ENCODE data around the gene TTLL6. TPM values are rescaled to one million over a fixed set of nuclear protein-coding genes. Genes with fewer than 3 reads are reported as not detected.

TTLL6 gene
- total and polyA plus RNA-seq, 2 of the 8 experiments (the other 6 are each of a cell fraction or from before 2014, with no cell fraction given), result 2.6 to 4.3 TPM

- Histone ChIP-seq H4K5ac (ENCODE audit: insufficient read length, low read depth, low read length) (no peak overlapping the region), H2BK5ac (ENCODE audit: low read depth, low read length) (no peak overlapping the region), H4K91ac (replicated peaks; ENCODE audit: insufficient read length, low read length) (no peak overlapping the region), H2BK20ac (ENCODE audit: low read length) (no peak overlapping the region), H3K4ac (replicated peaks; ENCODE audit: insufficient read length, low read depth, low read length) (no peak overlapping the region), H2BK15ac (ENCODE audit: low read length) (no peak overlapping the region), H3K9ac (replicated peaks in 1 of 4; ENCODE audit: extremely low read depth in 1 of 4, low read depth in 3 of 4, low read length in 3 of 4) (no peak overlapping the region), H3K27ac (ENCODE audit: low read depth, low read length) (no peak overlapping the region), H4K20me1 (replicated peaks in 1 of 2; ENCODE audit: control insufficient read depth in 1 of 2, insufficient read depth in 2 of 2, low read length in 2 of 2) (peaks cover 16 to 40% of the 10 kb centered on the region in 2 experiments), H3K18ac (ENCODE audit: extremely low read depth, low read length) (no peak overlapping the region), H2AK5ac (ENCODE audit: low read depth, low read length) (no peak overlapping the region), H2BK12ac (ENCODE audit: low read depth, low read length) (no peak overlapping the region), H3K4me2 (ENCODE audit: insufficient read depth in 1 of 2, low read depth in 2 of 2, low read length in 2 of 2) (no peak overlapping the region), H3K79me1 (ENCODE audit: low read depth, low read length) (no peaks in the 10 kb centered on the region; the same call in 1 of the 2 replicates), H3K23me2 (ENCODE audit: low read depth, low read length) (no peaks in the 10 kb centered on the region), H2BK120ac (replicated peaks; ENCODE audit: low read depth, low read length) (no peak overlapping the region), H2AFZ (ENCODE audit: low read length) (no peak overlapping the region), H3K4me3 (ENCODE audit: extremely low read depth in 1 of 4, insufficient read depth in 2 of 4, low read depth in 3 of 4, low read length in 4 of 4) (no peak overlapping the region), H3K36me3 (ENCODE audit: control insufficient read depth in 2 of 4, insufficient read depth in 4 of 4, low read length in 3 of 4) (peaks cover 0 to 7% (median 0%) of the 10 kb centered on the region in 4 experiments; a peak in 1 of 8 replicates), H3K4me1 (replicated peaks in 1 of 4; ENCODE audit: control insufficient read depth in 3 of 4, insufficient read depth in 4 of 4, low read length in 3 of 4) (peaks cover 0 to 9% (median 4%) of the 10 kb centered on the region in 4 experiments; a peak in 4 of 7 replicates), H3K27me3 (replicated peaks in 1 of 4; ENCODE audit: control insufficient read depth in 3 of 4, extremely low read depth in 1 of 4, insufficient read depth in 3 of 4, low read length in 3 of 4) (peaks cover 91 to 100% (median 100%) of the 10 kb centered on the region in 4 experiments), H3K14ac (ENCODE audit: insufficient read length) (no peak overlapping the region), H3K9me3 (ENCODE audit: insufficient read depth in 2 of 2, low read depth in 1 of 2, low read length in 1 of 2) (no peaks in the 10 kb centered on the region), H3K23ac (ENCODE audit: insufficient read length) (no peak overlapping the region), H4K8ac (ENCODE audit: extremely low read depth, insufficient read depth, low read length) (no peak overlapping the region), H3K56ac (replicated peaks; ENCODE audit: insufficient read length, low read depth, low read length) (no peak overlapping the region), H3K79me2 (ENCODE audit: control insufficient read depth in 1 of 2, insufficient read depth in 2 of 2, low read length in 2 of 2) (no peaks in the 10 kb centered on the region)
- DNase-seq (ENCODE audit: low read depth in 1 of 2, low spot score in 2 of 2) (no peak), FAIRE-seq (no peak)
- ChIA-PET POLR2A (ENCODE audit: partially characterized antibody) (no interaction called here), CTCF (ENCODE audit: partially characterized antibody) (interaction anchor here (0.8 to 10.1 kb wide), 9 partner anchors 9 to 147 kb away, joined by 3 to 145 read pairs (median 4); partner anchors contain the start of genes PRAC1 and PRAC2)
- TF ChIP-seq CHD7 (IDR thresholded peaks at IDR 0.05; ENCODE audit: insufficient replicate concordance, low read length), result no peak
These were observed 85.7 kb downstream of the TTLL6 start for GRCh38 chr17:48731355-48731754.
